ENCODE measurements around the gene GUCA1A. TPM values are rescaled to one million over a fixed set of nuclear protein-coding genes. Genes with fewer than 3 reads are reported as not detected.

GUCA1A gene
- total RNA-seq, 1 experiment from 2014 or later = not detected

- CTCF ChIA-PET = interaction anchor here (0.6 kb wide), 1 partner anchor 61 kb away, joined by 6 read pairs; no protein-coding TSS in a partner anchor
- Histone ChIP-seq H3K27ac (ENCODE audit: low read length) (no peak overlapping the region), H3K4me3 (ENCODE audit: low read depth in 2 of 2, low read length in 2 of 2) (no peak overlapping the region), H3K4me1 (ENCODE audit: control insufficient read depth, insufficient read depth, low read length) (peaks cover 9% of the 10 kb centered on the region), H3K27me3 (ENCODE audit: control insufficient read depth, insufficient read depth, low read length) (no peaks in the 10 kb centered on the region), H3K36me3 (ENCODE audit: control insufficient read depth, insufficient read depth, low read length) (no peaks in the 10 kb centered on the region), H3K9me3 (ENCODE audit: control insufficient read depth, insufficient read depth, low read depth, low read length) (no peaks in the 10 kb centered on the region)
- intact Hi-C loops (cut with micrococcal nuclease; ENCODE audit: unreplicated experiment) = no loop called here
- TF ChIP-seq POLR2AphosphoS5 (IDR thresholded peaks at IDR 0.05; ENCODE audit: low read depth, low read length) (no peak), TCF7L2 (IDR thresholded peaks at IDR 0.05; ENCODE audit: low read depth, low read length) (no peak), REST (IDR thresholded peaks at IDR 0.05; ENCODE audit: insufficient read depth in 1 of 2, low read depth in 2 of 2, low read length in 1 of 2) (no peak)
- ATAC-seq (no peak), DNase-seq (ENCODE audit: low read depth, low spot score) (no peak)
- POLR2A ChIA-PET = no interaction called here
- BruUV-seq (replicated peaks) = no TSS peak
- in situ Hi-C loops (cut with HindIII; ENCODE audit: low pct_unique_long_range_greater_than_20kb, low sequenced_read_pairs) = no loop called here
These were observed 10.4 kb upstream of the GUCA1A start for GRCh38 chr6:42162812-42163211.

- TF ChIP-seq REST (IDR thresholded peaks at IDR 0.05; ENCODE audit: insufficient read depth in 1 of 2, low read depth in 2 of 2, low read length in 1 of 2) = no peak
- TF ChIP-seq SIN3A (IDR thresholded peaks at IDR 0.05; ENCODE audit: borderline replicate concordance, insufficient read depth, low read depth, low read length) = no peak
- TF ChIP-seq TCF7L2 (IDR thresholded peaks at IDR 0.05; ENCODE audit: low read depth, low read length) = no peak
- no peak for TF ChIP-seq POLR2AphosphoS5 (IDR thresholded peaks at IDR 0.05; ENCODE audit: low read depth, low read length)
- no peak for TF ChIP-seq CTCF (IDR thresholded peaks at IDR 0.05)
- intact Hi-C loops (cut with micrococcal nuclease; ENCODE audit: unreplicated experiment) (no loop called here), in situ Hi-C loops (cut with HindIII; ENCODE audit: low pct_unique_long_range_greater_than_20kb, low sequenced_read_pairs) (no loop called here)
- H3K4me1 ChIP-seq (ENCODE audit: control insufficient read depth, insufficient read depth, low read length) = peaks cover 9% of the 10 kb centered on the region
- H3K27ac ChIP-seq (ENCODE audit: low read length) = no peak overlapping the region
- no TSS peak for BruUV-seq (replicated peaks)
- H3K4me3 ChIP-seq (ENCODE audit: low read depth in 2 of 2, low read length in 2 of 2) = no peak overlapping the region
- no peaks in the 10 kb centered on the region for H3K36me3 ChIP-seq (ENCODE audit: control insufficient read depth, insufficient read depth, low read length)
- no peaks in the 10 kb centered on the region for H3K27me3 ChIP-seq (ENCODE audit: control insufficient read depth, insufficient read depth, low read length)
- H3K9me3 ChIP-seq (ENCODE audit: control insufficient read depth, insufficient read depth, low read depth, low read length) = no peaks in the 10 kb centered on the region
- ChIA-PET CTCF (interaction anchor here (0.5 kb wide), 1 partner anchor 17 kb away, joined by 5 read pairs; no protein-coding TSS in a partner anchor), POLR2A (interaction anchor here (0.6 kb wide), 1 partner anchor 1874 kb away, joined by 5 read pairs; no protein-coding TSS in a partner anchor)
- DNase-seq (ENCODE audit: low read depth, low spot score) (no peak), ATAC-seq (no peak)
These were observed 9.2 kb upstream of the GUCA1A start for GRCh38 chr6:42163981-42164380.

All from Panc1 (cell line).